Nucleus accumbens (tissue), 56 donors: ENCODE results near the gene KCNQ1OT1.

ENCODE experiments used
- DNase-seq, 56 donors: peaks; one replicate each; lab custom pipeline; 2025; lab: John Stamatoyannopoulos, UW

The KCNQ1OT1 gene

GRCh38 chr11:2699531-2700414 is at the start of gene KCNQ1OT1:
TSS of gene KCNQ1OT1 (minus strand) at chr11:2699994.
- DNase-seq: peak in 55 of 56 donors; percentile 23 to 93 (median 85)

DNA sequence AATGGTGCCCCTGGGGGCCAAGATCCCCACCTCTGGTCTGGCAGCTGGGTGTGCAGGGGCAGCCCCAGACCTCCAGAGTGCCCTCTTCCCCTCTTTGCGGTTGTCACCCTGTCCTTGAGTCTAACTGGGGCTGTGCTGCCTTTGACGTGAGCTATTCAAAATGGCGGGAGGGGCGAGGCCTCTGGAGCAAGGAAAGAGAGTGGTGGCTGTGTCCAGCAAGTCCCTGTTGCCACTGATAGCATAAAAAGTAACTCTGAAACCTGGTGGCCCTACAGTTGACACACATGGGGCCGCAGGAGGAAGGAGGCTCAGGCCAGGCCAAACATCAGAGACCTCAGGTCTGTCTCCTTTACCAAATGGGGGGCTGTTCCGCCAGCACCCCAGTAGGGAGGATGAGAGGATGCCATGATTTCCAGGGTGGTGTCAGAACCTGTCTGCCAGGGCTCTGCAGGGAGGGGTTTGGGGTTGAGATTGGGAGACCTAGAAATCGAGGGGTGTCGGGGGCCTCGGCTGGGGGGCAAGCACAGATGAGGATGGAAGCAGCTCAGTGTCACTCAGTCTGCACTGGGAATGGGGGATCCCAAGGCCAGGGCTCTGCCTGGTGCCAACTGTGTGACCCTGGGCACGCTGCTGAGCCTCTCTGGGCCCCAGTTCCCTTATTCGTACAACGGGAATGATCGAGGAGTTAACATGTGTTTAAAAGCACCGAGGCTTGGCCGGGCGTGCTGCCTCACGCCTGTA is 49.2 kb upstream of the KCNQ1OT1 start:
- no peak for DNase-seq

DNA sequence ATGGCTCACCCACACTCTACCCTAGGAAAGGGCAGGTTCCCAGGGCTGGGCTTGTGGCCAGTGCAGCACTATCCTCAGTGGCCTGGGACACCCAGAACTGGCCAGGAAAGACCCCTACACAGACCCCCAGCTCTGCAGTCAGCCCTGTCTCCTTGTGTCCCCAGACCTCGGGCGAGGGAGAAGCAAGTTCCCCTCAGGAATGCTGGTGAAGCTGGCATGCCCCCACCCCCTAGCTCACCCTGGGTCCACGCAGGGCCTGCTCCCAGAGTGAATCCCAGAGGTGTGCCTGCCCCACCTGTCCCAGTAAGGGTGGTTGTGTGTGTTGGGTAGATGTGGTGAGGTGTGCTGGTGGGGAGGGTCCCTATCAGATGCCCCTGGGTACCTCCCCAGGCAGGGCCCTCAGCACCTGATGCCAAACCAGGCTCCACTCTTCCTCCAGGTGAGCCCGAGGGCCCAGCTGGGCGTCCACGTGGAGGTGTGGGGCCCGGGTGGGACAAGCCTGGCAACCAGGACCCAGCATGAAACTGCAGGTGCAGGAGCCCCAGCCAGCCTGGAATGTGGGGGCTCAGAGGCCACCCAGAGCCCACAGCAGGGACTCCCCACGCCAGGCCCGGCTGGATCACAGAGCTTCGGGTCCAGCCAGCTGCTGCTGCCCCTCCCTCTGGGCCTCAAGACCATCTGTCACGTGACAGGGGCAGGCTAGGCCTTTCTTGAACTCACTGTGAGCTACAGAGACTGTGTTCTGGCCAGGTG is 48.4 kb upstream of the KCNQ1OT1 start:
- DNase-seq: no peak

GRCh38 chr11:2747248-2748027 is 47.6 kb upstream of the KCNQ1OT1 start:
- DNase-seq: no peak

DNA sequence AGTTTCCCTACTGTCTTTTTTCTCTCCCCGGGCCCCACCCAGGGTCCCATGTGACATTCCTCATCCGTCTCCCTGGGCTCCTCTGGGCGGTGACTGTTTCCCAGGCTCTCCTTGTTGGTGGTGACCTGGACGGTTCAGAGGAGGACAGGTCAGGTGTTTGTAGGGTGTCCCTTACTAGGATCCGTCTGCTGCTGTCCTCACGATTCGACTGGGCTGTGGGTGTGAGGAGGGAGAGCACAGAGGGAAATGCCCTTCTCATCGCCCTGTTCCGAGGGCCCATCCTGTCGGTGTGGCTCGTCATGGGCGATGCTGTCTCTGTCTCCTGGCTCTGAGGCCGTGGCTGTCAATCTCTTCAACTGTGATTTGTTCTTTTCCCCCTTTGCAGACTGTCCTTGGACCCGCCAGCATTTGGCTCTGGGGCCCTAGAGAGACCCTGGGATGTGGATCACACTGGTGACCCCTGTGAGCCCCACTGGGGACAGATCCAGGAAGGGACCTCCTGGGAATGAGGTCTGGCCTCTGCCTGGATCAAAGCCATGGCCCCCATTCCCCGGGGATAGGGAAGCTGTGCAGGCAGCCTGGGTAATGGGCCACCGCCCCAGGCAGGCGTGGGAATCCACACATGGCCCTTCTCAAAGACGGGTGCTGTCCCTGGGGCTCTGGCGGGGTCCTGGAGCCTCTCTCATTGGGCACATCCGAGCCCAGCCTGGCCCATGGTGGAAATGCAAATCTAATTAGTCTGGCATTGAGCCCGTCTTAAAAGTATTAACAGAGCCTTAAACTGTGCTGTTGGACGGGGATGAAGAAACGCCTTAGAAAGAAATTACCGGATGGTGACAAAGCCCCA is 46.8 kb upstream of the KCNQ1OT1 start:
- peak in 15 of 56 donors; percentile 14 to 65 (median 30) for DNase-seq

GRCh38 chr11:2745511-2745910 is 45.7 kb upstream of the KCNQ1OT1 start:
- DNase-seq: no peak

GRCh38 chr11:2744166-2744565 is 44.4 kb upstream of the KCNQ1OT1 start:
- DNase-seq: peak in 1 of 56 donors; percentile 23

- no peak for DNase-seq
Measured at GRCh38 chr11:2743427-2744110, 43.8 kb upstream of the KCNQ1OT1 start.

- DNase-seq: no peak
Measured at GRCh38 chr11:2742611-2743426, 43.0 kb upstream of the KCNQ1OT1 start.

DNA sequence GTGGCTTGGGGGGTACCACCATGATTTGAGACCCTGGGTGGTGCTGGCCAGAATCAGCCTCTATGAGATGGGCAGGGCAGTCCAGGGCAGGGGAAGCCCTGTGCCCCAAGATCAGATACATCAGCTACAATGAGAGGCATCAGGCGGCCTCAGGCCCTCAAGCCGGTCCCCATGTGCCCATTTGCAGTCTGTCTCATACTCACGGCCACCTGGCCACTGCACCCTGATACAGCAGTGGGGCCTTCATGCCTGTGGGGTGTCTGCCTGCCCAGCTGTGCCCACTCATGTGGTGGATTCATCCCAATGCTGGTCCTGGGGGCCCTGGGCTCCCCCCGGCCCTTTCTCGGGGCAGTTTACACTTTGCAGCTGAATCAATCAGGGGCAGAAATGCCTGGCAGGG is 42.4 kb upstream of the KCNQ1OT1 start:
- no peak for DNase-seq

- DNase-seq: no peak
Measured at GRCh38 chr11:2741377-2742131, 41.8 kb upstream of the KCNQ1OT1 start.

DNA sequence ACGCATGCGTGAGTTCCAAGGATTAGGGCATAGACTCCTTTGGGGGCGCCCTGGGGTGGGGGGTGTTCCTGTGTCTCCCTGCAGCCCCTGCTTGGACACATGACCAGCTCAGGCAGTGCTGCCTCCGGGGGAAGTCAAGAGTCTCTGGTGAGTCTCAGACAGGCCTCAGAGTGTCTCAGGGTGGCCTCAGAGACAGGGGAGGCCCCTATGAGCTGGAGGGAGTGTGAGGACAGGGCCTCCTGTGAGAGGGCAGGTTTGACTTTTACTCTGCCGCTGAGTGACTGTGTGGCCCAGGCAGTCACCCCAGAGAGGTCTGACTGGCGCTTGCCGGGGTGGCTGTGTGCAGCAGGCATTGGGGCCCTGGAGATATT is 41.2 kb upstream of the KCNQ1OT1 start:
- DNase-seq: no peak

DNA sequence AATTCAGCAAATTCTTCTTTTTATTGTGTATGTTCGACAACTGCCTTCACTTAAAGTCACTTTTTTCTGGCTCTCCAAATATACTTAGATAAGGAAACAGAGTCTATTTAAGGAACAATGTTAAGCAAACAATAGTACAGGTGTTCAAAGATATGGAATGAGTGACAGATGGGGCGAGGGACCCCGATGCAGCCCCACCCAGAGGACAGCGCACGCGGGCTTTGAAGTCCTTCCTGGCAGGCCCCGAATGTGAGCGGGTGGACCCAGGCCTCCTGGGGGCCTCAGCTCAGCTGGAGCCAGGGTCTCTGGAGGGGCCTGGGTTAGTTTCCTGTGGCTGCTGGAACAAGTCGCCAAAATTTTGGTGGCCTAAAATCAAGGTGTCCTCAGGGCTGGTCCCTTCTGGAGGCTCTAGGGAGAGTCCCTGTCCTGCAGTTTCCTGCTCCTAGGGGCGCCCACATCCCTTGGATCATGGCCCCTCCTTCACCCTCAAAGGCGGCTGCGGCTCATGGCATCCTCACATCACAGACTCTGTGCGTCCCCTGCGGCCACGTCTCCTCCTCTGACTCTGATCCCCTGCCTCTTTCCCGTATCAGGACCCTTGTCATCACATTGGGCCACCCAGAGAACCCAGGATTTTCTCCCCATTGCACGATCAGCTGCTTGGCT is 40.6 kb upstream of the KCNQ1OT1 start:
- no peak for DNase-seq

DNA sequence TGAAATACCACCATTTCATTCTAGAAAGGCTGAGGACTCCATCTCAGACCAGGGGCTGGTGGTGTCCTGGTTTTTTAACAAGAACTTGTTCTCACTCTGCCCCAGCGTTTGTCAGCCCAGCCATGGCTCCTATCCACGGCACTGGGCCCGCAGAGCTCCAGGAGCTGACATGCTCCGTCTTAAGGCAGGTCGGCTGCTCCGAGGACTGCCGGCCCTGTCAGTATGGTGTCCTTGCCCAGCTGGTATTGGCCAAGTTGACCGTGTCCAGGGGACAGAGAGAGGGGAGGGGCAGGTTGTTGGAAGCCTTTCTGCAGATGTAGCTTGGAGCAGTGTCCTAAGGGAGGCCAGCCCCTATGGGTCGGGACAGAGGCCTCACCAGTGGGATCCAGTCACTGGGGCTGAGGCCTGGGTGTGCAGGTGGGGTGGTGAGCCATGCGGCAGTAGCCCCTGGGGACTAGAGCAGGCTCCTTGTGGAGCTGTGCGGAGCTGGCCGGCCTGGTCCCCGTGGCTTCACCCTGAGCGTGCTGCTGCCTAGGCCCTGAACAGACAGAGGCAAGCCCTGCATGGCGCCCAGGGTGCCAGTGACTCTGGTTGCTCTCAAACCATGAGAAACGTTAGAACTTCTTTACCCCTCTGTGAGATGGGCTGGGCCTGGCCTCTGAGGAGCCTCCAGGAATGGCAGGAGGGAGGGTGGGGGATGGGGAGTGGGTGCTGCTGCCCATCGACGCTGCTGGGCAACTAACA is 39.9 kb upstream of the KCNQ1OT1 start:
- DNase-seq: no peak

DNA sequence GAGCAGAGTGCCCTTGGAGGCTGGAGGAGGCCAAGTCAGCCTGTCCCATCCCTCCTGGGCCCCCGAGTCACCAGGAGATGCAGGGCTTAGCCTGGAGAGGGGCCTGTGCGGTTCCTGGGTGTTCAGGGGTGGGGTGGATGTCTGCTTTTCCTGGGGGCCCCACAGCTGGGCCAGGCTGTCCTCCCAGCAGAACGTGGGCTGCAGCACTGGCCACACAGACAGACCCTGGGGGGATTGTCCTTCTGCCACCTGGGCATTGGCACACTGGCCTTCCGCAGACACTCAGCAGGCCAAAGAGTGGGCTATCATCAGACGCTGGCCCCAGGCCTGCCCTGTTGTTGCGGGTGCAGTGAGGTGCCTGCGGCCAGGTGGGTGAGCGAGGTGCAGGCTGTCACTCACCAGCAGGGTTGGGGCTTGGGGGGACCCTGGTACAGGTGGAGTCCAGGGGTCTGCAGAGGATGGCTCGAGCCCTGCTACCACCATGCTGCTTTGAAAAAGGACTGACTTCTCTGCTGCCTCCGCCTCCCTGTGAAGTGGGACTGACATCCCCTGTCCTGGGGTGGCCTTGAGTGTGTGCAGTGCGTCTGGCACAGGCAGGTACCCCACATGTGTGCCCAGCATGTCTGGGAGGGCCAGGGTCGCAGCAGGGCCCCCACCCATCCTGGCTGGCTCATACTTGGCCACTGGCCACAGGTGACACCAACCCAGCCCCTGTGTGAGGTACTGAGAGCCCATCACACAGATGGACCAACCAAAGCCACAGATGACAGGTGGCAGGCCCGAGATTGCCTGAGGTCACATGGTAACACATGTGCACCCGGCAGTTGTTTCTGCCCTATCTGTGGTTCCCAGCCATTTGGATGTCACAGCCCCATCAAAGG is 39.0 kb upstream of the KCNQ1OT1 start:
- no peak for DNase-seq
